NCI-H345 treated with DMSO at 0.1 percent for 48 hours (cell line): ENCODE data around the gene CTAG1A.
"Not testable (repeated sequence)": the region's sequence is repeated elsewhere in the genome, so short reads cannot be mapped to it uniquely, and the experiment has no call there.

ENCODE experiments used
- DNase-seq: peaks from one replicate; lab custom pipeline; 2025; ENCODE audit not compliant: unreplicated experiment; lab: John Stamatoyannopoulos, UW

Gene CTAG1A

GRCh38 chrX:154570361-154570760, 14.6 kb upstream of the CTAG1A start:
- not testable (repeated sequence) for DNase-seq

GRCh38 chrX:154573061-154573460, 11.9 kb upstream of the CTAG1A start:
- not testable (repeated sequence) for DNase-seq

- not testable (repeated sequence) for DNase-seq
Measured at GRCh38 chrX:154575076-154575475, 9.9 kb upstream of the CTAG1A start.

- not testable (repeated sequence) for DNase-seq
Measured at GRCh38 chrX:154582994-154583393, 1.9 kb upstream of the CTAG1A start.

GRCh38 chrX:154590415-154590814, 5.5 kb downstream of the CTAG1A start:
- DNase-seq: not testable (repeated sequence)

GRCh38 chrX:154592505-154592904, 7.6 kb downstream of the CTAG1A start:
- DNase-seq: no peak

- no peak for DNase-seq
Measured at GRCh38 chrX:154593201-154593600, 8.3 kb downstream of the CTAG1A start.

- no peak for DNase-seq
Measured at GRCh38 chrX:154594491-154594890, 9.6 kb downstream of the CTAG1A start.

- no peak for DNase-seq
Measured at GRCh38 chrX:154595559-154596249, 10.8 kb downstream of the CTAG1A start.

- no peak for DNase-seq
Measured at GRCh38 chrX:154596290-154596929, 11.5 kb downstream of the CTAG1A start.

GRCh38 chrX:154597221-154597620, 12.3 kb downstream of the CTAG1A start:
- DNase-seq: no peak

GRCh38 chrX:154598656-154599055, 13.7 kb downstream of the CTAG1A start:
- no peak for DNase-seq

GRCh38 chrX:154599531-154599930, 14.6 kb downstream of the CTAG1A start:
- no peak for DNase-seq

- DNase-seq: no peak
Measured at GRCh38 chrX:154600759-154601374, 15.9 kb downstream of the CTAG1A start.

- no peak for DNase-seq
Measured at GRCh38 chrX:154602226-154602625, 17.3 kb downstream of the CTAG1A start.

GRCh38 chrX:154602766-154603437, 18.0 kb downstream of the CTAG1A start:
- DNase-seq: no peak

- DNase-seq: no peak
Measured at GRCh38 chrX:154603438-154604430, 18.8 kb downstream of the CTAG1A start.

GRCh38 chrX:154605566-154605965, 20.6 kb downstream of the CTAG1A start:
- DNase-seq: no peak

- peak; percentile 93 for DNase-seq
Measured at GRCh38 chrX:154607370-154607769, 22.4 kb downstream of the CTAG1A start.

GRCh38 chrX:154607976-154608375, 23.0 kb downstream of the CTAG1A start:
- DNase-seq: not testable (repeated sequence)
